AML-193 (cell line): ENCODE data around the gene MSI2.

Source experiments
- DNase-seq, 2 experiments: peaks; one replicate each; lab custom pipeline; 2025; lab: John Stamatoyannopoulos, UW

The MSI2 gene

DNA sequence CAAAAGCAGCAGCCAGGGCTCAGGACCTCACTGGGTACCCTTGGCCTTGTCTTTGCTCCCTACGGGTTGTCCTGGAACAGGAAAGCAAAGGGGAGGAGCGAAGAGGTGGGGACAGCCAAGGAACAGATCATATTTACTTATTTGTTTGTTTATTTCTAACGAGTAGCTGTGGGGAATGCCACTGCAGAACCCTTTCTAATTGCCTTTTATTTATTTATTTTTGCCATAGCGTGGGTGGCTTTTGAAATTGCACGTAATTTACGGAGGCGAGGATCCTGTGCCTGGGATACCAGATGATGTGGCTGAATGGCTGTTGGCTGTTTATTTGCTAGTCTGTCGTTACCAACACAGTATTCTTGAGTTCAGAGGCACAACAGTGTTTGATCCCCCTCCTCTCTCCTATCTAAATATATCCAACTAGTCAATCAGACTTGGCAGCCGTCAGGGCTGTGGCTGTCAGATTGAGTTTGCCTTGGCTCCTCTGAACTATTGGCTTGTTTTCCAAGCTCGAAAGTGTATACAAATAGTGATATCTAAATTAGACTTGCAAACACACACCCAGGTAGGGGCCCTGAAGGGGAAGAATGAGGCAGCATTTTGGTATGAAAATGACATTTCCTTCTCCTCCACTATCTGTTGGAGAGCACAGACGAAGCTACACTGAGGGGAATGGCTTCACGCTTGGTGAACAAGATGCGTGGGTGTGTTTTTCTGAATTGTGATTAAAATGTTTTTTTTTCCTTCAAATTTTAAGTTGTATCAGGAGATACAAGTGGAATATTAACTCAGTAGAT lies 110.4 kb downstream of the MSI2 start:
- DNase-seq = no peak

DNA sequence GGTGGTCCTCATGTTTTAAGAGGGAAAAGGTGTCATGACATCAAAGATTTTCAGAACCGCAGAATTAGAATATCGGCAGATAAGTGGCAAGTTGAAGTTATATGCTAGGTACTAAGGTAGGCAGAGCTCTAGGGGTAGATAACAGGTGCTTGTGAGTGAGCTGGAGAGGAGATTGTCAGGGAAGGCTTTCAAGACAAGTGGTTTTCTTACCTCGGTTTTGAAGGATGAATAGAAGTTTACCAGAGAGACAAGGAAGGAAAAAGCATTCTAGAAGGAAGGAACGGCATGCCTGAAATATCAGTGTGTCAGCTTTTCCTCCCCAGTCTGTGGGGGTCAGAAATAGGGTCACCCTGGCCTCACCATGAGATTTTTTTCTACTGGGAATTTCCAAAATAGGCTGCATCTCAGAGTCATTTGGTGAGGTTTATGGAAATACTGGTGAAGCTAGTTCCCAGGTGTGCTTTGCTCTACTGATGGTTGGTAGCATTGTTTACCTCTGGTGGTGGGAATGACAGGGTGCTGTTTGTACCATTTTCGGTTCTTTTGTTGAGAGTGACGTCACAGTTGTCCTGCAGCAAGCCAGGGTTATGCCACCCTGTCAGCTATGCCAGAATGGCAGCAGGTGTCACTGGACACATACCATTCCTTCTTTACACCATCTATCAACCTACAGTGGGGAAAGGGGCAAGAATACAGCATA lies 112.5 kb downstream of the MSI2 start:
- no peak for DNase-seq

DNA sequence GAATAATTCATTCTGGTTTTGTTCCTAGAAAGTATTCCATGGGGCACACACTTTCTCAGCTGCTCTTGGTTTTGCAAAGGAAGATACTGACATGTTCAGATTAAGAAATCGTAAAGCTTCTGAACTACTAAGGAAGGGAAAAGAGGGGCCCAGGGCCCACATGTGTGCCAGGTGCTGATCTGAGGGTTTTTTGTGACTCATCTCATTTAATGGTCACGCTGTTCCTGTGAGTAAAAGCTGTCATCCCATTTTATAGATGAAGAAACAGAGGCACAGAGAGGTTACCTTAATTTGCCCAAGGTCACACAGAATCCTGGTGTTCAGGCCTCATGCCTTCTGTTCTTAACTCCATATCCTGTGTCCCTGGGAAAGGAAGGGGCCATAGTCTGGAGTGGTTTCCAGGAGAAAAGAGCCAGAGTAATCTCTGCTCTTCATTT lies 113.2 kb downstream of the MSI2 start:
- no peak for DNase-seq

DNA sequence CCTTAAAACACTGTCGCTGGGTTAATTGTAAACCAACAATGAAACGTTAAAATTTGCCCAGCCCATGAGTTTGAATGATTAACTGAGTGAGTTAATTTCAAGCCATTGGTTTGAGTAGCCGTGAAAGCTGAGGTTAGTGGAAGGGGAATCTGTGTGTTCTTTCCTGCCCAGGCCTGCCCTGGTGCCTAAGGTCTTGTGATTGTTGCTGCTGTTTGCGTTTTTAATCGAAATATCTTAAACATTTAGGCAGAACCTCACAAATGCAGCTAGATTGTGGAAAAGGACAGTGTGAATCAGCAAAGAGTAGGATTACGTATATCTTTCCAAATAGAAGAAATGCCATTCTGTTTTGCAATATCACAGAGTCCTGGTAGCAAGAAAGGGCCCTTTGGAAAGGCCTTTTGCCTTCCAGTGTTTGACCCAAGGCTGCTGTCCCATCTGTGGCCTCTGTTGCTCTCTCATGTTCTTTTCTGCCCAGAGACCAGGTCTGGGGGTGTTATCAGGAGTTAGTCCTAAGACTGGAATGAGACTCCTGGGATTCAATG lies 113.8 kb downstream of the MSI2 start:
- DNase-seq = peak; percentile 43 to 65

- DNase-seq = no peak
Observed at GRCh38 chr17:57370619-57371018, 114.3 kb downstream of the MSI2 start.

- no peak for DNase-seq
Observed at GRCh38 chr17:57372156-57372555, 115.8 kb downstream of the MSI2 start.

DNA sequence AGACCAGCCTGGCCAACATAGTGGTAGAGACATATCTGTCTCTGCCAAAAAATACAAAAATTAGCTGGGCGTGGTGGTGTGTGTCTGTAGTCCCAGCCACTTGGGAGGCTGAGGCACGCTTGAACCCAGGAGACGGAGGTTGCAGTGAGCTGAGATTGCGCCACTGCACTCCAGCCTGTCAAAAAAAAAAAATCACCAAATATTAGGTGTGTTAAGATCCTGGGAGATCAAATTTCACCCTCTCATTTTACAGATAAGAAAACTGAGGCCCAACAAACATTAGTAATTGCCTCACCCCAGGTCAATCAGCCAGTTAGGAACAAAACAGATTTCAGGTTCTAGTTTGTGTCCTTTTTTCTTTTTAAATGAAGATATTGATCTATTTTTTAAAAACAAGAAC lies 116.7 kb downstream of the MSI2 start:
- no peak for DNase-seq

GRCh38 chr17:57373756-57374155 lies 117.4 kb downstream of the MSI2 start:
- DNase-seq = no peak

- no peak for DNase-seq
Observed at GRCh38 chr17:57375040-57375769, 118.9 kb downstream of the MSI2 start.

DNA sequence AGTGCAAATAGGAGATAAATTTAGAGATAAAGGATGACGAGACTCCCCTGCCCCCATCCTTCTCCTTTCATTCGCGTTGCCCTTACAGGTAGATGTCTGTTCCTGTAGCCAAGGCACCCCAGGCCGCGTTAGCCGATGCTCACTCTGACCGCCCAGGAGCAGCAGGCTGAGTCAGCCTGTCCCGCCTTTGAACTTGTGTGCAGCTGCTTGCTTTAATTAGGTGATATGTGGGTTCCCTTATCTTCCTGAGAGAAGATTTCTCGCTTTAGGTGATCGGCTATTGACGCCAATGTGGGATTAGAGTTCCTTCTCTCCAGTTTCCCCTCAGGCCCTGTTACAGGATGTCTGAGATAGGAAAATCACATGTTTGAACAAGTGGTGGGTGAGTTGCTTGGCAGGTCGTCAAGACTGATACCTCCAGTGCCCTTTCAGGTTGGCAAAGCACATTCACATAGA lies 119.5 kb downstream of the MSI2 start:
- DNase-seq = no peak

GRCh38 chr17:57377094-57377493 lies 120.8 kb downstream of the MSI2 start:
- no peak for DNase-seq

DNA sequence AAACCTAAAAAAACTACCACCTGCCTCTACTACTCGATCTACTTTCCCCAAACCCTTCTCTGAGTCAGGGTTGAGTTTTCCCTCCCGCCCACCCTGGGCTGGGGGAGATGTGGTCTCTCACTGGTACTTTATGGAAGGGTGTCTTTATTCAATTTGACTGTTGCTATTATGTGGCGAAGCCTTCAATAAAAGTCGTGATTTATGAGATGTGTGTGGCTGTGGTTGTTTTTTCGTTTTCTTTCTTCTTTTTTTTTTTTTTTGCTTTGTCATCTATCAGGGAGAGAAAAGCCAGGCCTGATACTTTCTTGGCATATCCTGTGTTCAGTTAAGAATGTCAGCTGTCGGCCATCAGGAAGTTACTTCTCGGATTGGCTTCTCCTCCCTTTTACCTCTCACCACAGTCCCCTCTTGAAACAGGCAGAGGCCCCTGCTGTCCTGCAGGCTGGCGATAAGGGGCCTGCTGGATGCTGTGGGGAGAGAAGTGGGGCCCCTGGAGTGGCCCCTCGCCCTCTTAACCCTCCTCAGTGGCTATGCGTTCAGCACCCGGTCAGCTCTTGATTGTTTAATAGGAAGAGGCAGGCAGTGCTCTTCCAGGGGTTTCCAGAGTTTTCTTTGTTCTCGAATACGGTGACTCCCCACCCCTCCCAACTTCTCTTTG lies 123.0 kb downstream of the MSI2 start:
- DNase-seq = peak; percentile 9 to 29

DNA sequence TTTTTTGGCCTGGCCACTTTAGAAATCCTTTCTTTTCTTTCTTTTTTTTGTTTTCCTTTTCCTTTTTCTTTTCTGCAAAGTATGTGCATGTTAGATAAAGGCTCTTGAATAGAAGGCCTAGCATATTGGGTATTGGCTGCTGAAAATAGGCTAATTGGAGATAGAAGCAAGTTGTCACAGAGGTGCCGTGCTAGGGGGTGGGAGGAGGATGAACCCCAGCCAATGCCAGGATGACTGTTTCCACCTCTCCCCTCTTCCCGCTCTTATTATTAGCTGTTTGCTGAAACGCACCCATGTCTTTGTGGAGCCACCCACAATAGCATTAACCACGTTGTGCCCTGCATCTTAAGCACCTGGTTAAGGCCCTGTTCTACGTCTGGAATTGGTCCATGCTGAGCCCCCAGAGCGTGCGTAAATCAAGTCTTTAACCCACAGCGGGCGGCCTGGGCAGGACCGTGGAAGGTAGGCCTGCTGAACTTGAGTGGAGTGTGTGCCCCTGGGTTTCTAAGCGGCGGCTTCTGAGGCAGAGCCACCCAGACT lies 123.6 kb downstream of the MSI2 start:
- DNase-seq = no peak

DNA sequence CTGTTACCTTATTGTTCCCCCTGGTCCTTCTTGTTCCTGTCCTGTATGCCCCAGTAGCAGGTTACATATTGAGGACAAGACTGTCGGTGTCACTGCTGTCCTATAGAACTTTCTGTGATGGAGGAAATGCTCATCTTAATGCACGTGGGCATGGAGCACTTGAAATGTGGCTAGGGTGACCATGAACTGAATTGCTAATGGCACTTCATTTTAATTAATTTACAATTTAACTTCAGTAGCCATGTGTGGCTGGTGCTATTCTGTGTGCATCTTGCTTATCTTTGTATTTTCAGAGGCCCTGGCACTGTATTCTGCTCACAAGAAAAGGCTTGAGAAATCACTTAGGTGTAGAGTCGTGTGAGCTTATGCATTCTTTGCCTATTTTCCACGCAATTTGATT lies 125.2 kb downstream of the MSI2 start:
- DNase-seq = no peak

- DNase-seq = no peak
Observed at GRCh38 chr17:57384219-57384618, 127.9 kb downstream of the MSI2 start.

DNA sequence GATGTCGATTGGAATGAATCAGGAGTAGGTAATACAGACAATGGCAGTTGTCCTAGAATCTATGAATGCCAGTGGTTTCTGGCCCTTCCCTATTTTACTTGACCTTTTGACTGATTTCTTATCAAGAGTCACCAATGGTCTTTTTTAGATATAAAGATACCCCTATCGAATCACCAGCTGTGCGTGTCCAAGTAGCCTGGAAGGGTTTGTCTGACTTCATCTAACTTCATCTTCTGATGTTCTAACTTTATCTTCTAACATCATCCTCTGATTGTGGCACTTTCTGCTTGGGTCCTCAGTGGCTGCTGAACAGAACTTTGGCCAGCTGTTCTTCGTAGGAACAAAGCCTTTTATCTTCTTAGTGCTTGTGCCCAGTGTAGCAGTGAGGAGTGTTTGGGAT lies 129.7 kb downstream of the MSI2 start:
- no peak for DNase-seq

DNA sequence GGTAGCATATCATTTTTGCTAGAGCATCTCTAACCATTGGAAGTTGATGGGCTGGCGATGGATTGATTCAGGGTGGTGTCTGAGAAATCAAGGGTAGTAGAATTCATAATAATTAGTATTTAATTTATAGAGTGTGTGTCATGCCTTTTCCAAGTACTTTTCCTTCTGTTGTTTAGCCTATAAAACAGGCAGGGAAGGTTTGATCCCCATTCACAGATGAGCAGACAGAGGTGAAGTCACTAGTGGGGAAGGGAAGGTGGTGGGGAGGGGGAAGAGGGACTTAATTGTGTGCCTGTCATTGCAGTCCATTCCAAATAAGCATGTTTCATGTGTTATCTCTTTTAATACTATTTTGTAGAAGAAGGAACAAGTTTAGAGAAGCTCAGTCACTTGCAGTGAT lies 131.3 kb downstream of the MSI2 start:
- DNase-seq = no peak

- DNase-seq = no peak
Observed at GRCh38 chr17:57388131-57388725, 131.9 kb downstream of the MSI2 start.

GRCh38 chr17:57389473-57389872 lies 133.2 kb downstream of the MSI2 start:
- no peak for DNase-seq

DNA sequence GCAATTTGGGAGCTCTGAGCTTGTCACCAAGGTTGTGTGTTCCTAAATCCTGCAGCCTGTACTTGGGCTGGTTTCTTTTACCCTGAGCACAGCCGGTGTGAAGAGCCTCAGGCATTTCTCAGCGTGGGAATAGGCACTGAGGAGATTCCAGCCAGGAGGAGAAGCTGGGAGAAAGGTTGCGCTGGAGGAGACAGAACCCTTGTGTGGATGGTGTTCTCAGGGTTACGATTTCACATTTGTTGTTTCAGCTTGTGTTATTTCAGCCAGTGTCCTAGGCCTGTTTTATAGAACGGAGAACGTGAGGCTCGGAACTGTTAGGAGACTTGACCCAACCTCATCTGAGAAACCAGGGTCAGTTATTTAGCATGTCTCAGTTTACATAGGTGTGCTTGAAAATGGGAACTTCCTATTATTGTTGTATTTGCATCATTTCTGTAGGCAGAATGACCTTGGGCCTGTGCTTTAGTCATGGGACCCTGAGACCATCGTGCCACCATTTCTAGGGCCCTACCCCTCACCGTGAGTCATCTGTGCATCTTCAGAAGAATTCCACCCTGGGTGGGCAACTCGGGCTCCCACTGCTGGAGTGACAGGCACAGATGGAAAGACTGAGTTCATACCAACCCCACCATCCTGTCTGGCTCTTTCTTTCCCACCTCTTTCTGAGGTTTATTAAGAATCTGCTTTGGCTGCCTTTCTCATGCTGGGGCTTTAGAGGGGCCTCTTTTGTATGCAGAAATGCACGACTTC lies 134.9 kb downstream of the MSI2 start:
- peak; percentile 27 to 64 for DNase-seq
